ENCODE data around the gene FHIT.

GRCh38 chr3:61181874-61182273 is 69.4 kb downstream of the FHIT start:
- TF ChIP-seq CTCF (conservative IDR thresholded peaks at IDR 0.05; ENCODE audit: low read depth, low read length) (no peak), POLR2A (IDR thresholded peaks at IDR 0.05; ENCODE audit: low read depth, low read length) (no peak)
